DLD1 (cell line): ENCODE results near the gene TCF7L2.

Experiments
- in situ Hi-C: cut with HindIII; loops from 2 replicates; pipeline ENCODE4 v1.10.0; 2017; ENCODE audit warnings: low sequenced_read_pairs

Gene TCF7L2

GRCh38 chr10:112949875-112950507 lies at the start of gene TCF7L2:
TSS of gene TCF7L2 (plus strand) at chr10:112950247. CDS start at chr10:112950757, 510 bp downstream.
- in situ Hi-C loops, result loop anchor here (25.0 kb wide), 1 partner anchor 413 kb away; no protein-coding TSS in a partner anchor

- in situ Hi-C loops, result no loop called here
These were observed 47.3 kb upstream of the TCF7L2 start for GRCh38 chr10:112902730-112903129.

GRCh38 chr10:112904000-112904399 lies 46.0 kb upstream of the TCF7L2 start:
- in situ Hi-C loops, result no loop called here

GRCh38 chr10:112906945-112907344 lies 43.1 kb upstream of the TCF7L2 start:
- in situ Hi-C loops, result no loop called here

- in situ Hi-C loops, result no loop called here
These were observed 42.2 kb upstream of the TCF7L2 start for GRCh38 chr10:112907893-112908292.

- in situ Hi-C loops, result no loop called here
These were observed 38.8 kb upstream of the TCF7L2 start for GRCh38 chr10:112911206-112911605.

- in situ Hi-C loops, result no loop called here
These were observed 37.6 kb upstream of the TCF7L2 start for GRCh38 chr10:112912410-112912928.

GRCh38 chr10:112913255-112913654 lies 36.8 kb upstream of the TCF7L2 start:
- in situ Hi-C loops, result no loop called here

GRCh38 chr10:112913661-112914287 lies 36.3 kb upstream of the TCF7L2 start:
- in situ Hi-C loops, result no loop called here

GRCh38 chr10:112914288-112914952 lies 35.6 kb upstream of the TCF7L2 start:
- in situ Hi-C loops, result no loop called here

- in situ Hi-C loops, result no loop called here
These were observed 34.2 kb upstream of the TCF7L2 start for GRCh38 chr10:112915590-112916572.

GRCh38 chr10:112917681-112918080 lies 32.4 kb upstream of the TCF7L2 start:
- in situ Hi-C loops, result no loop called here

- in situ Hi-C loops, result no loop called here
These were observed 31.3 kb upstream of the TCF7L2 start for GRCh38 chr10:112918771-112919170.

GRCh38 chr10:112919721-112920120 lies 30.3 kb upstream of the TCF7L2 start:
- in situ Hi-C loops, result no loop called here

- in situ Hi-C loops, result no loop called here
These were observed 22.9 kb upstream of the TCF7L2 start for GRCh38 chr10:112926906-112927688.

- in situ Hi-C loops, result no loop called here
These were observed 22.1 kb upstream of the TCF7L2 start for GRCh38 chr10:112927980-112928379.

- in situ Hi-C loops, result no loop called here
These were observed 17.4 kb upstream of the TCF7L2 start for GRCh38 chr10:112932658-112933057.

- in situ Hi-C loops, result no loop called here
These were observed 15.9 kb upstream of the TCF7L2 start for GRCh38 chr10:112934193-112934592.

GRCh38 chr10:112938808-112939482 lies 11.1 kb upstream of the TCF7L2 start:
- in situ Hi-C loops, result no loop called here
